GM13977 (cell line): ENCODE data around the gene LRRC47.

Experiments
- DNase-seq: peaks from one replicate; pipeline ENCODE4 v3.0.0; 2012; ENCODE audit warnings: low spot score
- CTCF ChIP-seq: IDR thresholded peaks from 2 replicates; pipeline ENCODE4 v1.5.1; 2012; ENCODE audit warnings: mild to moderate bottlenecking, control low read depth; ENCODE audit not compliant: insufficient read depth; ENCODE audit errors: extremely low read depth, missing control alignments
- in situ Hi-C: fragments of 300-500 bp; cut with MboI; formaldehyde crosslinking; loops from one replicate; pipeline ENCODE4 v1.12.0; 2022; ENCODE audit warnings: low sequenced_read_pairs, low pct_unique_long_range_greater_than_20kb, mixed read lengths, inconsistent platforms; ENCODE audit not compliant: unreplicated experiment

The LRRC47 gene

DNA sequence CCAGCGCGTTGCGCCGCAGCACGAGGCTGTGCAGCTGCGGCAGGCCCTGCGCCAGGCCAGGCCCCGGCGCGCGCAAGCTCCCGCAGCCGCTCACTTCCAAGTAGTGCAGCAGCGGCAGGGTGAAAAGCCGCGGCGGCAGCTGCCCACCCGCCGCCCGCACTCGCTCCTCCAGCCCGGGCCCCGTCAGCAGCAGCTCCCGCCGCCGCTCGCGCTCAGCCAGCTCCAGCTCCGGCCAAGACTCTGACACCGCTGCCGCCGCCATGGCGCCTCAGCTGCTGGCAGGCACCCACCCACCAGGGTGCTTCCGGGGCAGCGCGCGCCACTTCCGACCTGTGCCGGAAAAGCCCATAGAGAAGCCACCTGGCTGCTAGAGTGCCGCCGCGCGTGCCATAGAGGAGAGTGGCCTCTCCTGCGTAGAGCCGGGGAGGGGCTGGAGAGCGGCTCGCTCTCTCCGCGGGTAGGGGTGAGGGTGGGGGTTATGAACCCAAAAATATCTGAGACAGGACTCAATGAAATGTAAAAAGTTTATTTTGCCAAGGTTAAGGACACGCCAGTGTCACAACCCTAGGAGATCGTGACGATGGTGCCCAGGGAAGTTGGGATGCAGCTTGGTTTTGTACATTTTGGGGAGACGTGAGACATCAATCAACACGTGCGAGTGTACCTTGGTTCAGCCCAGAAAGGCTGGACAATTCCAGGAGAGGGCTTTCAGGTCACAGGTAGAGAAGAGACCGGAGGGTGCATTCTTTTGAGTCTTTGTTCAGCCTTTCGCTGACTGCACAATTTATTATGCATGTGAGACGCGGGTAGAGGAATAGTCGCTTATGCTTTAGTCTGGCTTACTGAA, at the start of gene LRRC47:
LRRC47 (minus strand) TSS at position 284 of the 847 bp plus-strand sequence; CDS start at position 262, 22 bp downstream.
- no peak for TF ChIP-seq CTCF

GRCh38 chr1:3842912-3843311, 46.6 kb upstream of the LRRC47 start:
- in situ Hi-C loops: no loop called here
- no peak for DNase-seq
- TF ChIP-seq CTCF: no peak

More for the DNA sequence above, at the start of gene LRRC47:
- in situ Hi-C loops: no loop called here
- DNase-seq: peak; percentile 99

DNA sequence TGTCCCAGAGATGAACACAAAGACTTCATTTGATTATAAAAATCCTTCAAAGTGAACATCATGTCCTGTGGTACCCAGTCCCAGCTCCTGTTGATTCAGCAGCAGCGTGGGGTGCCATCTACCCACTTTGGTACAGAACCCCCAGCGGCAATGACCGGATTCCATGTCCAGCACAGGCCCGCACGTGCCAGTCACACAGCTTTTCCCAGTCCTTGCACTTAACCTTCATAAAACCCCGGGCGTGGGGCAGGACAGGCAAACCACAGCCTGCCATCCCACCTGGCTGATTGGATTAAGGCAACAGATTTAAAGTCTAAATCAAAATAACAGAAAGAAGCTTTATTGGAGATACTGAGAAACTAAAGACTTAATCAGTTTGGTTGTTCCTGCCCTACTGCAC, 45.2 kb upstream of the LRRC47 start:
- in situ Hi-C loops: no loop called here
- TF ChIP-seq CTCF: no peak

GRCh38 chr1:3838788-3839187, 42.5 kb upstream of the LRRC47 start:
- DNase-seq: no peak
- no peak for TF ChIP-seq CTCF
- in situ Hi-C loops: no loop called here

More for the DNA sequence above, 45.2 kb upstream of the LRRC47 start:
- no peak for DNase-seq

DNA sequence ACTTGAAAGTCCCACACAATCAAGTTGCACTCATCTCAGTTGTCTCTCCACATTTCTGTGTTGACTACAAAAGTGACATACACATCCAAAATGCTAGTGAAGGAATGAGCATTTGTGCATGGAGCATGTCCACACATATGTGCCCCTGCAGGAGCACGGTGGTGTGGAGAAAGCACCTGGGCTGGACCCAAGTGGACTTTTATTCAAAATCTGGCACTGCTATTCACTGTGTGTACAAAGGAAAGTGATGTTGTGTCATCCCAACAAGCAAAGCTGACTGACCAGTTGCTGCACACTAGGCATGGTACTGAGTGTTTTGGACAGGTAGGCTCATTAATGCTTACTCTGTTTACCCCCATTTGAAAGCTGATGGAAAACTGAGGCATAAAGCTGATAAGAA, 41.4 kb upstream of the LRRC47 start:
- TF ChIP-seq CTCF: no peak
- DNase-seq: no peak
- in situ Hi-C loops: no loop called here

GRCh38 chr1:3837200-3837599, 40.9 kb upstream of the LRRC47 start:
- in situ Hi-C loops: no loop called here
- DNase-seq: no peak
- TF ChIP-seq CTCF: no peak

GRCh38 chr1:3836421-3836820, 40.1 kb upstream of the LRRC47 start:
- TF ChIP-seq CTCF: no peak
- no peak for DNase-seq
- in situ Hi-C loops: no loop called here
